Right cardiac atrium (tissue), 5 donors: ENCODE data around the gene DIRAS3. TPM values are rescaled to one million over a fixed set of nuclear protein-coding genes. Genes with fewer than 3 reads are reported as not detected.

ENCODE experiments used
- ATAC-seq, 2 donors: fragments of 200-7000 bp; cut with Tn5 transposase; one replicate each; pipeline versions ENCODE4 v1.8.0 to v1.9.1; 2020; ENCODE audit warnings: moderate library complexity in 2 of 2, mild to moderate bottlenecking in 1 of 2
- DNase-seq, 3 donors: peaks; one replicate each; pipeline ENCODE4 v3.0.0-alpha.2; 2020
- H3K27ac ChIP-seq: one replicate; pipeline ENCODE4 v1.5.1; 2013; ENCODE audit warnings: mild to moderate bottlenecking, low read length, control low read depth, moderate library complexity
- H3K27me3 ChIP-seq: one replicate; pipeline ENCODE4 v1.6.1; 2013; ENCODE audit not compliant: control insufficient read depth, insufficient read depth
- H3K4me1 ChIP-seq: one replicate; pipeline ENCODE4 v1.6.1; 2013; ENCODE audit warnings: low read length; ENCODE audit not compliant: control insufficient read depth, insufficient read depth
- H3K4me3 ChIP-seq: one replicate; pipeline ENCODE4 v1.5.1; 2013; ENCODE audit warnings: low read length, control low read depth
- H3K9me3 ChIP-seq: one replicate; pipeline ENCODE4 v1.6.1; 2013; ENCODE audit warnings: low read length; ENCODE audit not compliant: control insufficient read depth
- WGBS: extraction: QIAGEN DNeasy Blood & Tissue Kit; methylation state at CpG from one replicate; pipeline ENCODE4 v1.1.7; 2013; 5-methylcytosine and 5-hydroxymethylcytosine counted together
- intact Hi-C, 4 donors: fragments of 100-400 bp; cut with DNase I; formaldehyde crosslinking; loops; one replicate each; pipeline versions ENCODE4 v1.11.0 to v1.14.0; 2022 to 2023
- polyA plus RNA-seq: library from polyadenylated mRNA; stranded (reverse); fragments of 200-250 nt; gene quantifications from one replicate; pipeline ENCODE4 v1.2.3, GENCODE V29; 2013
- total RNA-seq, 4 donors: library from RNA; stranded (reverse); fragmentation: NEBNext Ultra II Directional; extraction: Animal tissue kit (Norgen Biotek cat#: 25700); gene quantifications; one replicate each; pipeline ENCODE4 v1.2.1, GENCODE V29; 2021
- donor health status: healthy with polysubstance abuse.
- donor health status: DM: no; HTN: yes; CAD: no.
- donor health status: DM: no; HTN: no; CAD: no.
- donor health status: DM: no; HTN: yes; CAD: no; lungs with severe emphysema.
- donor health status: DM: yes; HTN: yes; CAD: no.

Gene DIRAS3
- total and polyA plus RNA-seq, 5 donors, result 3.0 to 8.7 (median 6.6) TPM

GRCh38 chr1:68057564-68057963, 7.1 kb upstream of the DIRAS3 start:
- ATAC-seq, result no peak
- Histone ChIP-seq H3K4me1 (no peaks in the 10 kb centered on the region), H3K27ac (no peak overlapping the region), H3K27me3 (no peaks in the 10 kb centered on the region), H3K4me3 (no peak overlapping the region), H3K9me3 (no peaks in the 10 kb centered on the region)
- 98% methylated on average over 3 of the region's 3 CpGs for WGBS
- no peak for DNase-seq
- intact Hi-C loops, result no loop called here

GRCh38 chr1:68057050-68057449, 6.6 kb upstream of the DIRAS3 start:
- DNase-seq (no peak), ATAC-seq (no peak)
- H3K4me3 ChIP-seq, result no peak overlapping the region
- no peaks in the 10 kb centered on the region for H3K4me1 ChIP-seq
- no peaks in the 10 kb centered on the region for H3K27me3 ChIP-seq
- whole genome bisulfite sequencing, result 97% methylated on average over 3 of the region's 3 CpGs
- no peak overlapping the region for H3K27ac ChIP-seq
- no peaks in the 10 kb centered on the region for H3K9me3 ChIP-seq
- intact Hi-C loops, result no loop called here

DNA sequence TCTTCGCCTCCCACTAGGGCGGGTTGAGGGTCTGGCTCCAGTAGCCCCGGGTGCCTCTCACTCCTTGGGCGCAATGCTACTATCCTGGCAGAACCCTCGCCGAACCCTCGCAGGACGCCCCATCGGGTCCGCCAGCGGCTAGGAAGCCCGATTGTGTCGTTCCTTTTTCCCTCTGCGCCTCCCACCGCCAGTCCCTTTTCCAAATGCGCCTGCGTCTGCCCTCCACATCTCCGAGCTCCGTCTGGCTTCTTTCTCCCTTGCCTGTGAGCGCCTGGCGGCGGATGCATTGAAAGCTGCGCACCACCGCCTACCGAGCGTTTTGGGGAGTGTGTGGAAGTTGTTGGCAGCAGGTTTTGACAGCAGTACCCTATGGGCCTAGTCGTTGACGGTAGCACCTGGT, 1.0 kb upstream of the DIRAS3 start:
- DNase-seq, result peak; percentile 57 to 79 (median 79)
- no peak overlapping the region for H3K27ac ChIP-seq
- intact Hi-C loops, result no loop called here
- peak; percentile 77 to 79 for ATAC-seq
- H3K27me3 ChIP-seq, result no peaks in the 10 kb centered on the region
- H3K4me3 ChIP-seq, result no peak overlapping the region
- 37% methylated on average over 28 of the region's 28 CpGs for WGBS
- H3K4me1 ChIP-seq, result no peaks in the 10 kb centered on the region
- H3K9me3 ChIP-seq, result no peaks in the 10 kb centered on the region

DNA sequence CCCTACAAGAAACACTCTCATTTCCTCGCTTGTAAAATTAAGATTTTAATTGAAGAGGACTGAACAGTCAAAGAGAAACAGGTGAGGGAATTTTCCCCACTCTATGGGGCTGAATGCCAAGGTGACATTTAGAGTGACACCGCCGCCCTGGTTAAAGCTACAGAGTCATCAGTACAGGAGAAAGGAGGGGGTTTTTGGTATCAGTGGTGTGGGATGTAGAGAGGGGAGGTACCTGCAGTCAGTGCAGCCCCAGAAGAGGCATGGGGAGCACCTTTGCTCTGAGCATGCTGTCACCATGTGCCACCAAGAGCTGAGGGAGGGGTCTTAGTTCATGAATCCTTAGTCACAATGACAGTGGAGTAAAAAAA, 2.8 kb downstream of the DIRAS3 start:
- intact Hi-C loops, result no loop called here
- DNase-seq (no peak), ATAC-seq (no peak)
- Histone ChIP-seq H3K4me3 (no peak overlapping the region), H3K27me3 (no peaks in the 10 kb centered on the region), H3K4me1 (no peaks in the 10 kb centered on the region), H3K9me3 (no peaks in the 10 kb centered on the region), H3K27ac (no peak overlapping the region)
- 82% methylated on average over 3 of the region's 3 CpGs for WGBS

- intact Hi-C loops, result no loop called here
- 72% methylated on average over 34 of the region's 34 CpGs for WGBS
These were observed 3.4 kb downstream of the DIRAS3 start for GRCh38 chr1:68046885-68047658.

GRCh38 chr1:68046423-68046822, 4.0 kb downstream of the DIRAS3 start:
- ATAC-seq, result no peak
- no peaks in the 10 kb centered on the region for H3K27me3 ChIP-seq
- no peak overlapping the region for H3K27ac ChIP-seq
- H3K4me3 ChIP-seq, result no peak overlapping the region
- intact Hi-C loops, result no loop called here
- no peaks in the 10 kb centered on the region for H3K4me1 ChIP-seq
- DNase-seq, result no peak
- H3K9me3 ChIP-seq, result no peaks in the 10 kb centered on the region
- 89% methylated on average over 8 of the region's 8 CpGs for WGBS

More at GRCh38 chr1:68046885-68047658, 3.4 kb downstream of the DIRAS3 start:
- DNase-seq (peak in 1 of 3 donors; percentile 46), ATAC-seq (no peak)
- Histone ChIP-seq H3K4me3 (no peak overlapping the region), H3K27me3 (no peaks in the 10 kb centered on the region), H3K9me3 (no peaks in the 10 kb centered on the region), H3K4me1 (no peaks in the 10 kb centered on the region), H3K27ac (no peak overlapping the region)

GRCh38 chr1:68045511-68046180, 4.8 kb downstream of the DIRAS3 start:
- no peak for DNase-seq
- 92% methylated on average over 4 of the region's 4 CpGs for WGBS
- no peak for ATAC-seq
- Histone ChIP-seq H3K4me1 (no peaks in the 10 kb centered on the region), H3K27me3 (no peaks in the 10 kb centered on the region), H3K4me3 (no peak overlapping the region), H3K27ac (no peak overlapping the region), H3K9me3 (no peaks in the 10 kb centered on the region)
- intact Hi-C loops, result no loop called here

- ATAC-seq, result no peak
These were observed 6.9 kb downstream of the DIRAS3 start for GRCh38 chr1:68043443-68044090.

DNA sequence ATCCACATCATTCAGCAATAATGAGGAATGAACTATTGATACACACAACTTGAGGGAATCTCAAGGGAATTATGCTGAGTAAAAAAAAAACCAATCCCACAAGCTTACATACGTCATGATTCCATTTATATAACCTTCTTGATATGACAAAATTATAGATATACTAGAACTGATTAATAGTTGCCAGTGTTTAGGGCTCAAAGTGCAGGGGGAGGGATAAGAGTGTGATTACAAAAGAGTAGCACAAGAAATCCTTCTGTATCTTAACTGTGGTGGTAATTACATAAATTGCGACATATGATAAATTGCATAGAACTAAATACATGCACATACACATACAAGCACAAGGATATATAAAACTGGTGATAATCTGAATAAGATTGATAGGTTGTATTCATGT, 13.5 kb downstream of the DIRAS3 start:
- WGBS, result 66% methylated on average over 2 of the region's 2 CpGs
- intact Hi-C loops, result no loop called here

More at GRCh38 chr1:68043443-68044090, 6.9 kb downstream of the DIRAS3 start:
- DNase-seq, result no peak
- H3K27me3 ChIP-seq, result no peaks in the 10 kb centered on the region
- H3K27ac ChIP-seq, result no peak overlapping the region
- WGBS, result 93% methylated on average over 22 of the region's 22 CpGs
- H3K4me3 ChIP-seq, result no peak overlapping the region
- H3K4me1 ChIP-seq, result no peaks in the 10 kb centered on the region
- no peaks in the 10 kb centered on the region for H3K9me3 ChIP-seq
- intact Hi-C loops, result no loop called here

GRCh38 chr1:68029444-68029843, 21.0 kb downstream of the DIRAS3 start:
- ATAC-seq, result no peak
- Histone ChIP-seq H3K4me1 (no peaks in the 10 kb centered on the region), H3K27me3 (no peaks in the 10 kb centered on the region), H3K9me3 (no peaks in the 10 kb centered on the region), H3K27ac (no peak overlapping the region), H3K4me3 (no peak overlapping the region)
- WGBS, result 92% methylated on average over 4 of the region's 4 CpGs
- DNase-seq, result no peak
- intact Hi-C loops, result no loop called here

More for the DNA sequence above, 13.5 kb downstream of the DIRAS3 start:
- no peaks in the 10 kb centered on the region for H3K4me1 ChIP-seq
- ATAC-seq, result no peak
- no peak overlapping the region for H3K4me3 ChIP-seq
- no peak overlapping the region for H3K27ac ChIP-seq
- H3K9me3 ChIP-seq, result no peaks in the 10 kb centered on the region
- H3K27me3 ChIP-seq, result no peaks in the 10 kb centered on the region
- no peak for DNase-seq

DNA sequence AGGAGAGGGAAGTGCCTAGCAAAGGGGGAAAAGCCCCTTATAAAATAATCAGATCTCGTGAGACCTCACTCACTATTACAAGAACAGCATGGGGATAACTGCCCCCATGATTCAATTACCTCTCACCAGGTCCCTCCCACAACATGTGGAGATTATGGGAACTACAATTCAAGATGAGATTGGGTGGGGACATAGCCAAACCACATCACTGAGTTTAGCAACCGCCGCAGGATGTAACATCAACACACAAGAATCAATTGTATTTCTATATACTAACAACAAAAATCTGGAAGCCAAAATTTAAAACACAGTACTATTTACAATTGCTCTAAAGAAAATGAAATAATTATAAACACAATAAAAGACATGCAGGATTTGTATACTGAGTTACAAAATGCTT, 21.9 kb downstream of the DIRAS3 start:
- no peaks in the 10 kb centered on the region for H3K4me1 ChIP-seq
- 80% methylated on average over 3 of the region's 3 CpGs for WGBS
- intact Hi-C loops, result no loop called here

More for the DNA sequence above, 21.9 kb downstream of the DIRAS3 start:
- H3K27me3 ChIP-seq, result no peaks in the 10 kb centered on the region
- H3K4me3 ChIP-seq, result no peak overlapping the region
- no peak overlapping the region for H3K27ac ChIP-seq
- DNase-seq (no peak), ATAC-seq (no peak)
- no peaks in the 10 kb centered on the region for H3K9me3 ChIP-seq
